Activated T-cell treated with anti-CD3 and anti-CD28 coated beads, Interleukin-2, amount 50 U/mL, for 1 hour (primary cell): Measurements from ENCODE around the gene L1CAM.

Experiments
- DNase-seq: peaks from one replicate; pipeline ENCODE4 v3.0.0-alpha.2; 2020

The L1CAM gene

GRCh38 chrX:153875391-153876111 is 10.4 kb downstream of the L1CAM start:
- peak; percentile 80 for DNase-seq

- DNase-seq = no peak
Observed at GRCh38 chrX:153874366-153875125, 11.4 kb downstream of the L1CAM start.

- no peak for DNase-seq
Observed at GRCh38 chrX:153874085-153874365, 11.9 kb downstream of the L1CAM start.

GRCh38 chrX:153873282-153874084 is 12.5 kb downstream of the L1CAM start:
- DNase-seq = no peak

- no peak for DNase-seq
Observed at GRCh38 chrX:153871946-153872878, 13.8 kb downstream of the L1CAM start.

GRCh38 chrX:153871451-153871850 is 14.5 kb downstream of the L1CAM start:
- DNase-seq = no peak

- no peak for DNase-seq
Observed at GRCh38 chrX:153870791-153871360, 15.1 kb downstream of the L1CAM start.

GRCh38 chrX:153870288-153870690 is 15.7 kb downstream of the L1CAM start:
- peak; percentile 7 for DNase-seq

GRCh38 chrX:153869473-153870287 is 16.3 kb downstream of the L1CAM start:
- no peak for DNase-seq

- peak; percentile 11 for DNase-seq
Observed at GRCh38 chrX:153868576-153869472, 17.1 kb downstream of the L1CAM start.

GRCh38 chrX:153867671-153868070 is 18.3 kb downstream of the L1CAM start:
- no peak for DNase-seq

- DNase-seq = no peak
Observed at GRCh38 chrX:153867139-153867538, 18.8 kb downstream of the L1CAM start.

- no peak for DNase-seq
Observed at GRCh38 chrX:153866302-153867019, 19.5 kb downstream of the L1CAM start.

GRCh38 chrX:153865685-153866084 is 20.3 kb downstream of the L1CAM start:
- DNase-seq = peak; percentile 15

GRCh38 chrX:153865321-153865580 is 20.7 kb downstream of the L1CAM start:
- DNase-seq = no peak

GRCh38 chrX:153864561-153865320 is 21.2 kb downstream of the L1CAM start:
- no peak for DNase-seq

GRCh38 chrX:153864101-153864500 is 21.9 kb downstream of the L1CAM start:
- DNase-seq = no peak

- no peak for DNase-seq
Observed at GRCh38 chrX:153863251-153863991, 22.6 kb downstream of the L1CAM start.
